Mucosa of stomach (tissue), 1 donor: ENCODE data around the gene PRDM1.

Source experiments
- H3K27me3 ChIP-seq: one replicate; pipeline ENCODE4 v1.7.0; 2013; ENCODE audit warnings: mild to moderate bottlenecking, low read length; ENCODE audit not compliant: control insufficient read depth, insufficient read depth
- H3K36me3 ChIP-seq: one replicate; pipeline ENCODE4 v1.7.0; 2013; ENCODE audit warnings: low read length; ENCODE audit not compliant: control insufficient read depth, insufficient read depth
- H3K4me1 ChIP-seq: one replicate; pipeline ENCODE4 v1.7.0; 2013; ENCODE audit warnings: mild to moderate bottlenecking, low read length; ENCODE audit not compliant: control insufficient read depth, insufficient read depth
- H3K4me3 ChIP-seq: one replicate; pipeline ENCODE4 v1.7.0; 2013; ENCODE audit warnings: low read length
- H3K9ac ChIP-seq: one replicate; pipeline ENCODE4 v1.7.0; 2013; ENCODE audit warnings: mild to moderate bottlenecking, low read length, moderate library complexity
- H3K9me3 ChIP-seq: one replicate; pipeline ENCODE4 v1.7.0; 2013; ENCODE audit warnings: mild to moderate bottlenecking, low read length, moderate library complexity; ENCODE audit not compliant: control insufficient read depth
- donor health status: Pancreatic carcinoma.

Gene PRDM1

GRCh38 chr6:106055489-106055888 lies 30.6 kb upstream of the PRDM1 start:
- H3K9me3 ChIP-seq: no peaks in the 10 kb centered on the region
- H3K4me3 ChIP-seq: no peak overlapping the region
- no peaks in the 10 kb centered on the region for H3K4me1 ChIP-seq
- H3K36me3 ChIP-seq: no peaks in the 10 kb centered on the region
- no peaks in the 10 kb centered on the region for H3K27me3 ChIP-seq
- H3K9ac ChIP-seq: no peak overlapping the region

GRCh38 chr6:106056060-106056745 lies 29.9 kb upstream of the PRDM1 start:
- Histone ChIP-seq H3K4me3 (no peak overlapping the region), H3K9me3 (no peaks in the 10 kb centered on the region), H3K36me3 (no peaks in the 10 kb centered on the region), H3K27me3 (no peaks in the 10 kb centered on the region), H3K4me1 (no peaks in the 10 kb centered on the region), H3K9ac (no peak overlapping the region)

- Histone ChIP-seq H3K9me3 (no peaks in the 10 kb centered on the region), H3K4me3 (no peak overlapping the region), H3K9ac (no peak overlapping the region), H3K27me3 (no peaks in the 10 kb centered on the region), H3K36me3 (no peaks in the 10 kb centered on the region), H3K4me1 (no peaks in the 10 kb centered on the region)
Measured at GRCh38 chr6:106056746-106057390, 29.3 kb upstream of the PRDM1 start.

GRCh38 chr6:106059331-106059730 lies 26.8 kb upstream of the PRDM1 start:
- no peaks in the 10 kb centered on the region for H3K4me1 ChIP-seq
- H3K9ac ChIP-seq: no peak overlapping the region
- H3K4me3 ChIP-seq: no peak overlapping the region
- H3K9me3 ChIP-seq: no peaks in the 10 kb centered on the region
- H3K27me3 ChIP-seq: no peaks in the 10 kb centered on the region
- H3K36me3 ChIP-seq: no peaks in the 10 kb centered on the region

- Histone ChIP-seq H3K36me3 (no peaks in the 10 kb centered on the region), H3K4me3 (no peak overlapping the region), H3K4me1 (no peaks in the 10 kb centered on the region), H3K27me3 (no peaks in the 10 kb centered on the region), H3K9ac (no peak overlapping the region), H3K9me3 (no peaks in the 10 kb centered on the region)
Measured at GRCh38 chr6:106060167-106060566, 26.0 kb upstream of the PRDM1 start.

GRCh38 chr6:106063448-106063850 lies 22.7 kb upstream of the PRDM1 start:
- no peaks in the 10 kb centered on the region for H3K4me1 ChIP-seq

GRCh38 chr6:106064142-106064541 lies 22.0 kb upstream of the PRDM1 start:
- Histone ChIP-seq H3K9ac (no peak overlapping the region), H3K4me1 (no peaks in the 10 kb centered on the region), H3K9me3 (no peaks in the 10 kb centered on the region), H3K36me3 (no peaks in the 10 kb centered on the region), H3K4me3 (no peak overlapping the region), H3K27me3 (no peaks in the 10 kb centered on the region)

More at GRCh38 chr6:106063448-106063850, 22.7 kb upstream of the PRDM1 start:
- no peak overlapping the region for H3K9ac ChIP-seq
- no peaks in the 10 kb centered on the region for H3K9me3 ChIP-seq
- no peaks in the 10 kb centered on the region for H3K36me3 ChIP-seq
- H3K4me3 ChIP-seq: no peak overlapping the region
- no peaks in the 10 kb centered on the region for H3K27me3 ChIP-seq

GRCh38 chr6:106064756-106065155 lies 21.4 kb upstream of the PRDM1 start:
- no peaks in the 10 kb centered on the region for H3K9me3 ChIP-seq
- H3K4me3 ChIP-seq: no peak overlapping the region
- no peaks in the 10 kb centered on the region for H3K36me3 ChIP-seq
- peaks cover 4% of the 10 kb centered on the region for H3K27me3 ChIP-seq
- no peak overlapping the region for H3K9ac ChIP-seq
- H3K4me1 ChIP-seq: no peaks in the 10 kb centered on the region

- no peaks in the 10 kb centered on the region for H3K36me3 ChIP-seq
- H3K27me3 ChIP-seq: peaks cover 4% of the 10 kb centered on the region
- H3K9me3 ChIP-seq: no peaks in the 10 kb centered on the region
- no peaks in the 10 kb centered on the region for H3K4me1 ChIP-seq
- H3K4me3 ChIP-seq: no peak overlapping the region
- H3K9ac ChIP-seq: no peak overlapping the region
Measured at GRCh38 chr6:106066989-106067388, 19.1 kb upstream of the PRDM1 start.

- Histone ChIP-seq H3K27me3 (peaks cover 4% of the 10 kb centered on the region), H3K4me1 (no peaks in the 10 kb centered on the region), H3K4me3 (no peak overlapping the region), H3K36me3 (no peaks in the 10 kb centered on the region), H3K9ac (no peak overlapping the region), H3K9me3 (no peaks in the 10 kb centered on the region)
Measured at GRCh38 chr6:106069478-106069877, 16.7 kb upstream of the PRDM1 start.

- peaks cover 4% of the 10 kb centered on the region for H3K27me3 ChIP-seq
- no peaks in the 10 kb centered on the region for H3K4me1 ChIP-seq
- no peaks in the 10 kb centered on the region for H3K36me3 ChIP-seq
- H3K9me3 ChIP-seq: no peaks in the 10 kb centered on the region
- no peak overlapping the region for H3K9ac ChIP-seq
- H3K4me3 ChIP-seq: no peak overlapping the region
Measured at GRCh38 chr6:106070636-106071035, 15.5 kb upstream of the PRDM1 start.

- H3K27me3 ChIP-seq: peaks cover 4% of the 10 kb centered on the region
- H3K9ac ChIP-seq: no peak overlapping the region
- H3K4me3 ChIP-seq: no peak overlapping the region
- no peaks in the 10 kb centered on the region for H3K36me3 ChIP-seq
- H3K9me3 ChIP-seq: no peaks in the 10 kb centered on the region
- no peaks in the 10 kb centered on the region for H3K4me1 ChIP-seq
Measured at GRCh38 chr6:106072501-106073090, 13.5 kb upstream of the PRDM1 start.
